Measurements from ENCODE around the gene FBN3. TPM values are rescaled to one million over a fixed set of nuclear protein-coding genes. Genes with fewer than 3 reads are reported as not detected.

Gene FBN3
- total RNA-seq, 3 donors from 2014 or later = 0.35 TPM; not detected in 2

DNA sequence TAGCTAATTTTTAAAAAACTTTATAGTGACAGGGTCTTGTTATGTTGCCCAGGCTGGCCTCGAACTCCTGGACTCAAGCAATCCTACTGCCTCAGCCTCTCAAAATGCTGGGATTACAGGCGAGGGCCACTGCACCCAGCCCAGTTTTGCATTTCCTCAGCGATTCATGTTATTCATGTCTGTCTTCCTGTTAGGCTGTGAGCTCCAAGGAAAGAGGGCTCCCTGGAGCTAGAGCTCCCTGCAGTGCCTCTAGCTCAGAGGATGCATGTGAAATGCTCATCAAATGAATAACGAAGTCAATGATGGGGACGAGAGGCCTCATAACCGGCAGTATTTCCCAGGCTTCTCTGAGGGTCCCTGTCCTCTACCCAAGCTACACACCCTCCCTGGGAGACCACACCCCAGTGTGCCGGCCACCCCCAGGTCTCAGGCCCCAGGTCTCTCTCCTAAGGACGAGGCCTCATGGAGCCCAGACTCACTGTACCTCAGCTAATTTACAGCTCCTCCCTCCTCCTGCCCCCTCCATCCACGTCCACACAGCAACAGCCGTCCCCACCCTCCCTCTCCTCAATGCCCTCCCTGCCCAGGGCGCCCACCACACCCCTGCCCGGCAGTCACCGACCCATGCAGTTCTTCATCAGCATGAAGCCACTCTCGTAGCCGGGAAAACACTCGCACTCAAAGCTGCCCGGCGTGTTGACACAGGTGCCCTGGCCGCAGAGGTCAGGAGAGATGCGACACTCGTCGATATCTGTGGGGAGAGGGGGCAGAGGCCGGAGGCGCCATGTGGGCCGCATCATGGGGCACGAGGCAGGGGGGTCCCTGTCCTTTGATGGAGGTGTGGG lies 28.5 kb downstream of the FBN3 start:
- TF ChIP-seq, protein P1, sequence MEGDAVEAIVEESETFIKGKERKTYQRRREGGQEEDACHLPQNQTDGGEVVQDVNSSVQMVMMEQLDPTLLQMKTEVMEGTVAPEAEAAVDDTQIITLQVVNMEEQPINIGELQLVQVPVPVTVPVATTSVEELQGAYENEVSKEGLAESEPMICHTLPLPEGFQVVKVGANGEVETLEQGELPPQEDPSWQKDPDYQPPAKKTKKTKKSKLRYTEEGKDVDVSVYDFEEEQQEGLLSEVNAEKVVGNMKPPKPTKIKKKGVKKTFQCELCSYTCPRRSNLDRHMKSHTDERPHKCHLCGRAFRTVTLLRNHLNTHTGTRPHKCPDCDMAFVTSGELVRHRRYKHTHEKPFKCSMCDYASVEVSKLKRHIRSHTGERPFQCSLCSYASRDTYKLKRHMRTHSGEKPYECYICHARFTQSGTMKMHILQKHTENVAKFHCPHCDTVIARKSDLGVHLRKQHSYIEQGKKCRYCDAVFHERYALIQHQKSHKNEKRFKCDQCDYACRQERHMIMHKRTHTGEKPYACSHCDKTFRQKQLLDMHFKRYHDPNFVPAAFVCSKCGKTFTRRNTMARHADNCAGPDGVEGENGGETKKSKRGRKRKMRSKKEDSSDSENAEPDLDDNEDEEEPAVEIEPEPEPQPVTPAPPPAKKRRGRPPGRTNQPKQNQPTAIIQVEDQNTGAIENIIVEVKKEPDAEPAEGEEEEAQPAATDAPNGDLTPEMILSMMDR (IDR thresholded peaks at IDR 0.05) = no peak
- no peak for ATAC-seq
- DNase-seq = no peak
- Histone ChIP-seq H3K4me1 (ENCODE audit: low read depth) (no peaks in the 10 kb centered on the region), H3K4me3 (no peak overlapping the region), H3K9me3 (no peaks in the 10 kb centered on the region), H3K36me3 (ENCODE audit: low read depth) (no peaks in the 10 kb centered on the region)
- intact Hi-C loops (cut with DNase I, micrococcal nuclease) = no loop called here

DNA sequence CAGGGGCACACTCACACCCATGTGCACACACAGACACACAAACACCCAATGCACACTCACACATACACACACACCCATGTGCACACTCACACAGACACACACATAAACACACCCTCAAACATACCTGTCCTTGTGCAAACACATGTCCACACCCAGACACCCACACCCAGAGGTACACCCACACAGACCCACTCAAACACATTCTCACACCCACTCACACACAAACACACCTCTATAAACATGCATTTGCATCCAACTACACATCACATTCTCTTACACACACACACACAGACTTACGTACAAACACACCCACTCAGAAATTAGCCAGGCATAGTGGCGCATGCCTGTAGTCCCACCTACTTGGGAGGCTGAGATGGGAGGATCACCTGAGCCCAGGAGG lies 31.4 kb downstream of the FBN3 start:
- intact Hi-C loops (cut with DNase I, micrococcal nuclease) = no loop called here
- Histone ChIP-seq H3K4me3 (no peak overlapping the region), H3K36me3 (ENCODE audit: low read depth) (no peaks in the 10 kb centered on the region), H3K9me3 (no peaks in the 10 kb centered on the region), H3K4me1 (ENCODE audit: low read depth) (no peaks in the 10 kb centered on the region)
- TF ChIP-seq, protein P1 (IDR thresholded peaks at IDR 0.05) = no peak
- ATAC-seq (no peak), DNase-seq (no peak)

DNA sequence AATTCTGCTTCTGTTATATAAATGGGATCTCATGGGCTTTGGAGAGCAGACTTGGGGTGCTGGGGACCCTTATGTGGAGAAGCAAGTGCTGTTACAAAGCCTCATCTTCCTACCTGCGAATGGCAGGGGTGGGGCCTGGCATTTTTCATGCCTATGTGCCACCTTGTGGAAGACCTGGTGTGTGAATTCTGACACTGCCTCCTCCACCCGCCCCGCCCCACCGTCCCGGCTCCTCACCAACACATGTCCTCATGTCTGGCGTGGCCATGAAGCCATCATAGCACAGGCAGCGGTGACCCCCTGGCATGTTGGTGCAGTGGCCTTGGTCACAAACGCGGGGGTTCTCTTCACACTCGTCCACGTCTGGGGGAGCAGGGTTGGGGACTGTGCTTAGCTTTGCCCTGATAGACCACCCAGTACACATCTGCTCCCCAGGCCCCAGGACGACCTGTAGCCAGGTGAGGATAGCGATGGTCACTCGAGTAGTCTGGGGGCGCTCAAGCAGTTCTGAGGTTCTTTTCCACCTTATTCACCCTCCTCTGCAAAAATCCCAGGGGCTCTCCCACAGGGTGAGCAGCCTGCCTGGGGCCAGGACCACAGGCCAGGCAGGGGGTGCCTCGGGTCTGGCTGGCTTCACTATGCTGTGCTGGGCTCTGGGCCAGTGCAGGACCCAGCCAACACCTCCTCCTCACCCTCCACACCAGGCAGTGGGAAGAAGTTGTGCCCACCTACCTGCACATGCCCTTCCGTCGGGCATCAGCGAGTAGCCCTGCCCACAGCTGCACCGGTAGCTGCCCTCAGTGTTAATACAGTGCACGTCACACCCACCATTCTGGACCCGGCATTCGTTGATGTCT lies 32.7 kb downstream of the FBN3 start:
- Histone ChIP-seq H3K36me3 (ENCODE audit: low read depth) (no peaks in the 10 kb centered on the region), H3K4me1 (ENCODE audit: low read depth) (no peaks in the 10 kb centered on the region), H3K9me3 (no peaks in the 10 kb centered on the region), H3K4me3 (no peak overlapping the region)
- DNase-seq (peak in 2 of 3 donors; percentile 17 to 32), ATAC-seq (no peak)
- intact Hi-C loops (cut with DNase I, micrococcal nuclease) = no loop called here
- TF ChIP-seq, protein P1 (IDR thresholded peaks at IDR 0.05) = no peak

DNA sequence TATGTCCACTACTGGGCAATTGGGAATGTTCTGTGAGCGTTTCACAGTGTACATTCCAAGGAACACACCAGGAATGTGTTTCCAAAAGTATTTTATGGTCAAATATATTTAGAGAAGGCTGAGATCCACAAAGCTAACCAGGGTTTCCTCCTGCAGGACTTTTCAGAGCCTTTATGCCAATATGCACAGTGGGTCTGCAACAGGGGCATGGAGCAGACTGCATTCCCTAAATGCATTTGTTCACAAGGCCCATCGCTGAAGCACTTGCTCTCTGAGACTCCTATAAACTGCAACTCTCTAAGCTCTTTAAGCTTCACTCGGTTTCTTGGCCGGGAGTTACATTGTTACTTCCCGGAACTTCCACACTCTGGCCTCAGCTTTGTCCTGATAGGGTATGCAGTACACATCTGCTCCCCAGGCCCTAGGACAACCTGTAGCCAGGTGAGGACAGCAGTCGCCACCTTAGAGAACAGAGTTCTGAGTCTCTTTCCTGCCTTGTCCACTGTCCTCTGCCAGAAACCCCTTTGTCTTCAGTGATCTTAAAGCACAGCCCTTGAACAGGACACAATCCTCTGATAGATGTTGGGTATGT lies 33.5 kb downstream of the FBN3 start:
- ATAC-seq = no peak
- Histone ChIP-seq H3K4me3 (no peak overlapping the region), H3K36me3 (ENCODE audit: low read depth) (no peaks in the 10 kb centered on the region), H3K9me3 (no peaks in the 10 kb centered on the region), H3K4me1 (ENCODE audit: low read depth) (no peaks in the 10 kb centered on the region)
- peak in 1 of 3 donors; percentile 8 for DNase-seq
- TF ChIP-seq, protein P1 (IDR thresholded peaks at IDR 0.05) = no peak
- intact Hi-C loops (cut with DNase I, micrococcal nuclease) = no loop called here

DNA sequence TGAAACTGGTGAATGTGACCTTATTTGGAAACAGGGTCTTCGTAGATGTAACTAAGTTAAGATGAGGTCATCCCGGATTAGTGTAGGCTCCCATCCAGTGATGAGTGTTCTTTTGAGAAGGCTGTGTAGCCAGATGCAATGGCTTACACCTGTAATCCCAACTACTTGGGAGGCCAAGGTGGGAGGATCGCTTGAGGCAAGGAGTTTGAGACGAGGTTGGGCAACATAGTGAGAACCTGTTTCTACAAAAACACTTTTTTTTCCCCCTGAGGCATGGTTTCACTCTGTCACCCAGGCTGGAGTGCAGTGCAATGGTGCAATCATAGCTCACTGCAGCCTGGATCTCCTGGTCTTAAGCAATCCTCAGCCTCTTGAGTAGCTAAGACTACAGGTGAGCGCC lies 36.4 kb downstream of the FBN3 start:
- TF ChIP-seq, protein P1 (IDR thresholded peaks at IDR 0.05) = no peak
- no peaks in the 10 kb centered on the region for H3K9me3 ChIP-seq
- DNase-seq (peak in 1 of 3 donors; percentile 1), ATAC-seq (no peak)
- no peaks in the 10 kb centered on the region for H3K4me1 ChIP-seq (ENCODE audit: low read depth)
- intact Hi-C loops (cut with DNase I, micrococcal nuclease) = no loop called here
- H3K36me3 ChIP-seq (ENCODE audit: low read depth) = no peaks in the 10 kb centered on the region
- no peak overlapping the region for H3K4me3 ChIP-seq
